ENCODE measurements around the gene LPAR5. TPM values are rescaled to one million over a fixed set of nuclear protein-coding genes. Genes with fewer than 3 reads are reported as not detected.
A peak's percentile ranks its signal among the peaks of the same experiment; 100 is the strongest.

Gene LPAR5
- total RNA-seq, 1 donor from 2014 or later: 0.73 TPM

DNA sequence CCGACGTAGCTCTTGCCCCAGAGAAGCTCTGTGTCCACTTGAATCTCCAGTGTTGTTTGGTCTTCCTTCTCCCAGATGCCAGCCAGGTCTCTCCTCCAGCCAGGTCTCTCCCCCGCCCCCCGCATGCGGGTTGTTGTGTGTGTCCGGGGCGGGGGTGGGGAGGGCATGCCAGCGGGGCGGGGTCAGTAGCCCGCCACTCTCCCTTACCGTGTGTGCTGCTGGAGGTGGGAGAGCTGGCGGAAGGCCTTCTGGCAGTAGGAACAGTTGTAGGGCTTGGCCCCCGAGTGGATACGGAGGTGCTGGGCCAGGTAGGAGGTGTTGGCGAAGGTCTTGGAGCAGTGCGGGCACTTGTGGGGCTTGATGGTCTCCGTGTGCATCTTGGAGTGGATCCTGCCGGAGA lies 36.4 kb upstream of the LPAR5 start:
- peaks cover 17% of the 10 kb centered on the region for H3K79me2 ChIP-seq (ENCODE audit: insufficient read depth, low read length)
- H3K27me3 ChIP-seq (ENCODE audit: insufficient read depth, low read length): no peaks in the 10 kb centered on the region
- no peaks in the 10 kb centered on the region for H3K4me1 Mint-ChIP-seq (ENCODE audit: low read depth, unreplicated experiment)
- H3K9me3 ChIP-seq (ENCODE audit: insufficient read depth, low read depth, low read length): no peaks in the 10 kb centered on the region
- H3K27ac Mint-ChIP-seq (ENCODE audit: unreplicated experiment): no peak overlapping the region
- H3K27ac ChIP-seq (ENCODE audit: low read depth, low read length): no peak overlapping the region
- H3K4me2 ChIP-seq (ENCODE audit: low read length): no peak overlapping the region
- H3K9ac ChIP-seq (ENCODE audit: low read length): no peak overlapping the region
- FAIRE-seq (no peak), DNase-seq (ENCODE audit: low read depth) (no peak)
- no peak for TF ChIP-seq EZH2 (IDR thresholded peaks at IDR 0.05; ENCODE audit: insufficient read depth, low read length)
- TF ChIP-seq, protein P1, sequence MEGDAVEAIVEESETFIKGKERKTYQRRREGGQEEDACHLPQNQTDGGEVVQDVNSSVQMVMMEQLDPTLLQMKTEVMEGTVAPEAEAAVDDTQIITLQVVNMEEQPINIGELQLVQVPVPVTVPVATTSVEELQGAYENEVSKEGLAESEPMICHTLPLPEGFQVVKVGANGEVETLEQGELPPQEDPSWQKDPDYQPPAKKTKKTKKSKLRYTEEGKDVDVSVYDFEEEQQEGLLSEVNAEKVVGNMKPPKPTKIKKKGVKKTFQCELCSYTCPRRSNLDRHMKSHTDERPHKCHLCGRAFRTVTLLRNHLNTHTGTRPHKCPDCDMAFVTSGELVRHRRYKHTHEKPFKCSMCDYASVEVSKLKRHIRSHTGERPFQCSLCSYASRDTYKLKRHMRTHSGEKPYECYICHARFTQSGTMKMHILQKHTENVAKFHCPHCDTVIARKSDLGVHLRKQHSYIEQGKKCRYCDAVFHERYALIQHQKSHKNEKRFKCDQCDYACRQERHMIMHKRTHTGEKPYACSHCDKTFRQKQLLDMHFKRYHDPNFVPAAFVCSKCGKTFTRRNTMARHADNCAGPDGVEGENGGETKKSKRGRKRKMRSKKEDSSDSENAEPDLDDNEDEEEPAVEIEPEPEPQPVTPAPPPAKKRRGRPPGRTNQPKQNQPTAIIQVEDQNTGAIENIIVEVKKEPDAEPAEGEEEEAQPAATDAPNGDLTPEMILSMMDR (IDR thresholded peaks at IDR 0.05; ENCODE audit: insufficient read depth, low read depth, low read length): no peak
- peaks cover 15% of the 10 kb centered on the region for H4K20me1 ChIP-seq (ENCODE audit: insufficient read depth, low read length)
- H3K4me1 ChIP-seq (ENCODE audit: insufficient read depth, low read length): no peaks in the 10 kb centered on the region
- H3K36me3 ChIP-seq (ENCODE audit: insufficient read depth, low read length): peaks cover 57% of the 10 kb centered on the region
- H3K9me3 Mint-ChIP-seq (ENCODE audit: unreplicated experiment): no peaks in the 10 kb centered on the region
- no peaks in the 10 kb centered on the region for H3K27me3 Mint-ChIP-seq (ENCODE audit: low read depth, unreplicated experiment)
- H2AFZ ChIP-seq (ENCODE audit: low read depth, low read length): no peak overlapping the region
- peaks cover 19% of the 10 kb centered on the region for H3K36me3 Mint-ChIP-seq (ENCODE audit: low read depth, unreplicated experiment)
- no peak overlapping the region for H3K4me3 Mint-ChIP-seq (ENCODE audit: unreplicated experiment)
- H3K4me3 ChIP-seq (ENCODE audit: insufficient read depth, low read depth, low read length): no peak overlapping the region

DNA sequence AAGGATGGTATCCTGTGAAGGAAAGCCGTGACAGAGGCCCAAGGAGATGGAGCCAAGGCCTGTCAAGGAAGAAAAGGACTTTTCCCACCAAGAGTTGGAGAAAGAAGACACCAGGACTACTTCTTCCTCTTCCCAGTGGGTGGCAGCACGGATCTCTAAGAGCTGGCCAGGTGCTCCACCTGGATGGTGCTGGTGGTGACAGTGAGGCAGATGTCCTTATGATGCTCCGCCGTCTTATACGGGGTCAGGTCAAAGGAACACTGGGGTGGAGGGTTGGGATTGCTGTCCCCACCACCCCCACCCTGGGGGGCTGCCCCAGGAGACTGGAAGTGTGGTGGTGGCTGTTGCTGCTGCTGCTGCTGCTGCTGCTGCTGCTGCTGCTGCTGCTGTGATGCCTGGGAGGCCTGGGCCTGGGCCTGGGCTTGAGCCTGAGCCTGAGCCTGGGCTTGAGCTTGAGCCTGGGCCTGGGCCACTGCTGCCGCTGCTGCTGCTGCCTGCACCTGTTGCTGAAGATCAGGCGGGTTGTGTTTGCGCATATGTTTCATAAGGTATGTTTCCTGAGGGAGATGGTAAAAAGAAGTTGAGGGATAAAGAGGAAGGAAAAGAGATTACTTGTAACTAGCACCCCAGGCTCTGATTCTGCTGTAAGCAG lies 31.9 kb upstream of the LPAR5 start:
- TF ChIP-seq EZH2 (IDR thresholded peaks at IDR 0.05; ENCODE audit: insufficient read depth, low read length): no peak
- TF ChIP-seq, protein P1 (IDR thresholded peaks at IDR 0.05; ENCODE audit: insufficient read depth, low read depth, low read length): peak; percentile 4
- Mint-ChIP-seq H3K27me3 (ENCODE audit: low read depth, unreplicated experiment) (no peaks in the 10 kb centered on the region), H3K4me1 (ENCODE audit: low read depth, unreplicated experiment) (no peaks in the 10 kb centered on the region), H3K4me3 (ENCODE audit: unreplicated experiment) (no peak overlapping the region), H3K36me3 (ENCODE audit: low read depth, unreplicated experiment) (peaks cover 16% of the 10 kb centered on the region), H3K27ac (ENCODE audit: unreplicated experiment) (no peak overlapping the region), H3K9me3 (ENCODE audit: unreplicated experiment) (no peaks in the 10 kb centered on the region)
- H3K4me3 ChIP-seq (ENCODE audit: insufficient read depth, low read depth, low read length): no peak overlapping the region
- no peak for DNase-seq (ENCODE audit: low read depth)
- H3K27ac ChIP-seq (ENCODE audit: low read depth, low read length): no peak overlapping the region
- H3K36me3 ChIP-seq (ENCODE audit: insufficient read depth, low read length): peaks cover 40% of the 10 kb centered on the region
- FAIRE-seq: no peak
- H3K79me2 ChIP-seq (ENCODE audit: insufficient read depth, low read length): peaks cover 5% of the 10 kb centered on the region
- H4K20me1 ChIP-seq (ENCODE audit: insufficient read depth, low read length): no peaks in the 10 kb centered on the region
- no peak overlapping the region for H3K9ac ChIP-seq (ENCODE audit: low read length)
- H3K4me2 ChIP-seq (ENCODE audit: low read length): no peak overlapping the region
- no peaks in the 10 kb centered on the region for H3K27me3 ChIP-seq (ENCODE audit: insufficient read depth, low read length)
- no peaks in the 10 kb centered on the region for H3K9me3 ChIP-seq (ENCODE audit: insufficient read depth, low read depth, low read length)
- no peaks in the 10 kb centered on the region for H3K4me1 ChIP-seq (ENCODE audit: insufficient read depth, low read length)
- no peak overlapping the region for H2AFZ ChIP-seq (ENCODE audit: low read depth, low read length)

DNA sequence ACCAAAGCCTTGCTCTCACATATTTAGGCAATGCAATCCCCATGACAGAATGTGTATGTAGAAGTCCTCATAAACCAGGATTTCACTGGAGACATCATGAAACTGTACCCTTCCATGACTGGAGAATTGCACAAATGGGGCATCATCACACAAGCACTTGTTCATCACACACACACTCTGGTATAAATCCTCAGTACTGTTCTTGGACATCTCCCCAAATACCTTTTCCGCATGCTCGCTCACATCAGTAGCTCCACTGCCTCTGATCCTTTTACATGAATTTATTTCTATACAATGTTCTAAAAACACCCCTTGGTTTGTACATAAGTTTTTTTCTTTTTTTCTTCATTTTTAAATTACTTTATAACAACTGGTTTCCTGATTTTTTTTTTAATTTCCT lies 30.5 kb upstream of the LPAR5 start:
- no peak overlapping the region for H2AFZ ChIP-seq (ENCODE audit: low read depth, low read length)
- no peak overlapping the region for H3K27ac Mint-ChIP-seq (ENCODE audit: unreplicated experiment)
- peaks cover 29% of the 10 kb centered on the region for H3K36me3 ChIP-seq (ENCODE audit: insufficient read depth, low read length)
- H3K36me3 Mint-ChIP-seq (ENCODE audit: low read depth, unreplicated experiment): peaks cover 6% of the 10 kb centered on the region
- no peak overlapping the region for H3K4me3 Mint-ChIP-seq (ENCODE audit: unreplicated experiment)
- DNase-seq (ENCODE audit: low read depth): peak; percentile 57
- no peaks in the 10 kb centered on the region for H3K27me3 Mint-ChIP-seq (ENCODE audit: low read depth, unreplicated experiment)
- H3K27me3 ChIP-seq (ENCODE audit: insufficient read depth, low read length): no peaks in the 10 kb centered on the region
- peaks cover 17% of the 10 kb centered on the region for H3K79me2 ChIP-seq (ENCODE audit: insufficient read depth, low read length)
- no peaks in the 10 kb centered on the region for H3K9me3 Mint-ChIP-seq (ENCODE audit: unreplicated experiment)
- H3K27ac ChIP-seq (ENCODE audit: low read depth, low read length): no peak overlapping the region
- no peak for FAIRE-seq
- H3K9ac ChIP-seq (ENCODE audit: low read length): no peak overlapping the region
- H3K4me1 Mint-ChIP-seq (ENCODE audit: low read depth, unreplicated experiment): peaks cover 8% of the 10 kb centered on the region
- no peaks in the 10 kb centered on the region for H3K9me3 ChIP-seq (ENCODE audit: insufficient read depth, low read depth, low read length)
- no peak overlapping the region for H3K4me2 ChIP-seq (ENCODE audit: low read length)
- H4K20me1 ChIP-seq (ENCODE audit: insufficient read depth, low read length): no peaks in the 10 kb centered on the region
- TF ChIP-seq, protein P1 (IDR thresholded peaks at IDR 0.05; ENCODE audit: insufficient read depth, low read depth, low read length): no peak
- TF ChIP-seq EZH2 (IDR thresholded peaks at IDR 0.05; ENCODE audit: insufficient read depth, low read length): no peak
- peaks cover 6% of the 10 kb centered on the region for H3K4me1 ChIP-seq (ENCODE audit: insufficient read depth, low read length)
- no peak overlapping the region for H3K4me3 ChIP-seq (ENCODE audit: insufficient read depth, low read depth, low read length)
